Measurements from ENCODE around the gene DGKD.

The DGKD gene

GRCh38 chr2:233317196-233317943 is 36.9 kb upstream of the DGKD start:
- TF ChIP-seq CTCF (IDR thresholded peaks at IDR 0.05; ENCODE audit: borderline replicate concordance, insufficient read depth, low read depth, low read length) = no peak

GRCh38 chr2:233319256-233319655 is 35.0 kb upstream of the DGKD start:
- TF ChIP-seq CTCF (IDR thresholded peaks at IDR 0.05; ENCODE audit: borderline replicate concordance, insufficient read depth, low read depth, low read length) = no peak

More at GRCh38 chr2:233317196-233317943, 36.9 kb upstream of the DGKD start:
- no peak overlapping the region for H3K4me3 ChIP-seq (ENCODE audit: low read depth, low read length)

DNA sequence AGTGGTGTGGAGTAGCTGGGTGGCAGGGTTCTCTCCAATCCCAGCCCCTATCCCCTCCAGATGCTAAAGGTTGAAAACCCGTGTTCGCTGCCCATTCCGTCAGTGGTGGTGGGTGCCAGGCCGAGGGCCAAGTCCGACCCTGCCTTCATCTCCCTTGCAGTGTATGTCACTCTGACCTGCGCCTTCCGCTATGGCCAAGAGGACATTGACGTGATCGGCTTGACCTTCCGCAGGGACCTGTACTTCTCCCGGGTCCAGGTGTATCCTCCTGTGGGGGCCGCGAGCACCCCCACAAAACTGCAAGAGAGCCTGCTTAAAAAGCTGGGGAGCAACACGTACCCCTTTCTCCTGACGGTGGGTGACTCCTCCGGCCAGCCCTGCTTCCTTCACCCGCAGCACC is 33.8 kb upstream of the DGKD start:
- no peak overlapping the region for H3K4me3 ChIP-seq (ENCODE audit: low read depth, low read length)
- no peak for TF ChIP-seq CTCF (IDR thresholded peaks at IDR 0.05; ENCODE audit: borderline replicate concordance, insufficient read depth, low read depth, low read length)

More at GRCh38 chr2:233319256-233319655, 35.0 kb upstream of the DGKD start:
- H3K4me3 ChIP-seq (ENCODE audit: low read depth, low read length) = no peak overlapping the region

GRCh38 chr2:233321166-233321565 is 33.1 kb upstream of the DGKD start:
- no peak overlapping the region for H3K4me3 ChIP-seq (ENCODE audit: low read depth, low read length)
- TF ChIP-seq CTCF (IDR thresholded peaks at IDR 0.05; ENCODE audit: borderline replicate concordance, insufficient read depth, low read depth, low read length) = no peak

DNA sequence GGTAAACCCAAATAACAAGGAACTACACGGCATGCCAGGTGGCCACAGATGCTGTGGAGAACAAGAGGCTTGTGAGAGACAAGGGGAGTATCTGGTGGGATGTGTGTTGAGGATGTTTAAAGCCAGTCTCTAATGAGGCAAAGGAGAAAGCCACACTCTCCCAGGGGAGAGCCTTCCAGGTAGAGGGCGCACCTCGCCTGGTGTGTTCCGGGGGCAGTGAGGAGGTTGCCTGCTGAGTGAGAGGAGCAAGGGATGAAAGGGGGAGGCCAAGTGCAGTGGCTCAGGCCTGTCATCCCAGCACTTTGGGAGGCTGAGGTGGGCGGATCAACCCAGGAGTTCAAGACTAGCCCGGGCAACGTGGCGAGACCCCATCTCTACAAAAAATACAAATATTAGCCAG is 30.4 kb upstream of the DGKD start:
- H3K4me3 ChIP-seq (ENCODE audit: low read depth, low read length) = no peak overlapping the region
- TF ChIP-seq CTCF (IDR thresholded peaks at IDR 0.05; ENCODE audit: borderline replicate concordance, insufficient read depth, low read depth, low read length) = no peak

- no peak for TF ChIP-seq CTCF (IDR thresholded peaks at IDR 0.05; ENCODE audit: borderline replicate concordance, insufficient read depth, low read depth, low read length)
- no peak overlapping the region for H3K4me3 ChIP-seq (ENCODE audit: low read depth, low read length)
Observed at GRCh38 chr2:233325256-233325655, 29.0 kb upstream of the DGKD start.

- TF ChIP-seq CTCF (IDR thresholded peaks at IDR 0.05; ENCODE audit: borderline replicate concordance, insufficient read depth, low read depth, low read length) = no peak
- H3K4me3 ChIP-seq (ENCODE audit: low read depth, low read length) = no peak overlapping the region
Observed at GRCh38 chr2:233325814-233326213, 28.5 kb upstream of the DGKD start.
